UCSD-AML1 (cell line): ENCODE measurements around the gene FSTL3.
"Not testable (repeated sequence)": the region's sequence is repeated elsewhere in the genome, so short reads cannot be mapped to it uniquely, and the experiment has no call there.

ENCODE experiments used
- DNase-seq: peaks from one replicate; lab custom pipeline; 2025; ENCODE audit not compliant: unreplicated experiment; lab: John Stamatoyannopoulos, UW

FSTL3 gene

GRCh38 chr19:660793-661426, 15.3 kb upstream of the FSTL3 start:
- no peak for DNase-seq

DNA sequence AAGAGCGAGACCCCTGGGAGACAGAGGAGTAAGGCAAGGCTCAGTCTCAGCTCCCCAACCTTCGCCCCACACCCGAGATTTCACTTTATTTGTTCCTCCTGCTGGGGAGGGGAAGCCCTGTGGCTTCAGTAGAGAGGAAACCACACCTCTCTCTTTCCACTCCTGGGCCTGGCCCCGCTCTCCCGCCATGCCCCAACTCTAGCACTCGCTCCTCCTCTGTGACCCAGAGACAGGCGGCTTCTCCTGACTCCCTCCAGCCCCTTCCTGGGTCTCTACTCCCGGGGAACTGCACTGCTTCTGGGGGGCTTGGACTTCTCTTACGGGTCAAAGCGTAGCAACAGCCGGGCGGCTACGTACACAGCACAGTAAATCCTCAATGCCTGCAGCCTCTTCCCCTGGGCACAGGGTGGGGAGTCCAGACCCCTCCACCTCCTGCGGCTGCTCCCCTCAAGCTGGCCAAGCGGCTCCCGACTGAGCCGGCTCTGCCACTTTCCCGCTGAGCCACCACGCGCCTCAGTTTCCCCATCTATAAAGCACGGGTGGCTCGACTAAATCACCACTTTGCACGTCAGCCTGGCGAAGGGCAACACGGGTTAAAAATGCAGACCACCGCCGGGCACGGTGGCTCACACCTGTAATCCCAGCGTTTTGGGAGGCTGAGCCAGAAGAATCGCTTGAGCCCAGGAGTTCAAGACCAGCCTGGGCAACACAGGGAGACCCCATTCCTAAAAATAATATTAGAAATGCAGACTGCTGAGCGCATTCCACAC, 14.6 kb upstream of the FSTL3 start:
- peak; percentile 50 for DNase-seq

GRCh38 chr19:662207-662961, 13.8 kb upstream of the FSTL3 start:
- peak; percentile 51 for DNase-seq

DNA sequence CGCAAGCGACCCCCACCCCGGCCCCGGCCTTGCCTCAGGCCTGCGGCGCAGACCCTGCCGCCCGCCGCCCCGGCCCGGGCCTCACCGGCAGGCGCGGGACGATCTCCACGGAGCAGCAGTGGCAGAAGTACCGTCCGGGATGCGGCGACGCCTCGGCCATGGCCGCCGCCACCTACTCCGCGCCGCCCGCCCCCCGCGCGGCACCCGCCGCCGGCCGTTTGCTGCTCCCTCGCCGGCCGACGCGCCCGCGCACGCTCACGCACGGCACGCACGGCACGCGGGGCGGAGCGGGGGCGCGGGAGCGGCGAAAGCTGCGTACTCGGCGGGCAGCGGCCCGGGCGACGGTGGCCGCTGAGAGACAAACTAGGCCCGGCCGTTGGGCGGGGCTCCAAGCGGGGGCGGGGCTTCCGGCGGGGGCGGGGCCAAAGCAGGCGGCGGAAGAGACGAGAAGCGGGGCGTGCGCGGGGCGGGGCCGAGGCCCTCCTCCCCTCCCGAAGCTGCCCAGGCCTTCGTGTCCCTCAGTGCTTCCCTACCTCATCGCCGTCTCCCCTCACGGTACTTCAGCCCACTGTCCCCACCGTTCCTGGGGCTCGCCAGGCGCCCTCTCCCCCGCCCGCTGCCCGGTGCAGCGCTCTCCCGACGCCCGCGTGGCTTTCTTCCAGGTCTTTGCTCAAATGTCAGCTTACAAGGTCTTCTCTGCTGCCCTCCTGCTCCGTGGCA, 13.1 kb upstream of the FSTL3 start, which contains the start of gene RNF126:
Gene RNF126, minus strand, starts transcription at position 253 of the 720 bp plus-strand sequence. Its CDS starts 93 bp downstream, at position 160.
- peak; percentile 95 for DNase-seq

DNA sequence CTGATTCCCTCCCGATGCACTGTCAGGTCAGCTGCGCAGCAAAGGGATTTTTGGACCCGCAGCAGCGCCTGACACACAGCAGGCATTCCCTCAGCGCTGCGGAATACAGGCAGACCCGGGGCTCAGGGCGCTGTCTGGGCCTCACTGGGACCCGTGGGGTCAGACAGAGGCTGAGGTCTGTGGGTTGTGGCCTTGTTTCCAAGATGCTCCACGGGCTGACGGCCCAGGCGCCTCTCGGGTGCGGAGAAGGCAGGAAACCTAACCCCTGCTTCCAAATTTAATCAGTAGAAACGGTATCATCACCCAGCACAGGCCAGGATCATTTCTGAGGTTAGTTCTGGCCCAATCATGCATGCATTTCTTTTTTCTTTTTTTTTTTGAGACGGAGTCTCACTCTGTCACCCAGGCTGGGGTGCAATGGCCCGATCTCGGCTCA, 12.5 kb upstream of the FSTL3 start:
- DNase-seq, result no peak

GRCh38 chr19:664913-665443, 11.2 kb upstream of the FSTL3 start:
- DNase-seq, result peak; percentile 85

GRCh38 chr19:666985-667573, 9.1 kb upstream of the FSTL3 start:
- not testable (repeated sequence) for DNase-seq

DNA sequence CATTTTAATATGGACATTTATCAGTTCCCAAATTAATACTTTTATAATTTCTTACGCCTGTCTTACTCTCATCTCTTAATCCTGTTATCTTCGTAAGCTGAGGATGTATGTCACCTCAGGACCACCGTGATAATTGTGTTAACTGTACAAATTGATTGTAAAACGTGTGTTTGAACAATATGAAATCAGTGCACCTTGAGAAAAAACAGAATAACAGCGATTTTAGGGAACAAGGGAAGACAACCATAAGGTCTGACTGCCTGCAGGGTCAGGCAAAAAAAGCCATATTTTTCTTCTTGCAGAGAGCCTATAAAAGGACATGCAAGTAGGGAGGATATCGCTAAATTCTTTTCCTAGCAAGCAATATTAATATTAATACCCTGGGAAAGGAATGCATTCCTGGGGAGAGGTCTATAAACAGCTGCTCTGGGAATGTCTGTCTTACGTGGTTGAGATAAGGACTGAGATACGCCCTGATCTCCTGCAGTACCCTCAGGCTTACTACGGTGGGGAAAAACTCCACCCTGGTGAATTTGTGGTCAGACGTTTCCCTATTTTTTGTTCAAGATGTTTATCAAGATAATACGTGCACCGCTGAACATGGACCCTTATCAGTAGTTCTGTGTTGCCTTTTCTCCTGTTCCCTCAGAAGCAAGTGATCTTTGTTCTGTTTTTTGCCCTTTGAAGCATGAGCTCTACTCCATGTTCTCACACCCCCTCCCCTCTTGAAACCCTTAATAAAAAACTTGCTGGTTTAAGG, 7.3 kb upstream of the FSTL3 start:
- not testable (repeated sequence) for DNase-seq

DNA sequence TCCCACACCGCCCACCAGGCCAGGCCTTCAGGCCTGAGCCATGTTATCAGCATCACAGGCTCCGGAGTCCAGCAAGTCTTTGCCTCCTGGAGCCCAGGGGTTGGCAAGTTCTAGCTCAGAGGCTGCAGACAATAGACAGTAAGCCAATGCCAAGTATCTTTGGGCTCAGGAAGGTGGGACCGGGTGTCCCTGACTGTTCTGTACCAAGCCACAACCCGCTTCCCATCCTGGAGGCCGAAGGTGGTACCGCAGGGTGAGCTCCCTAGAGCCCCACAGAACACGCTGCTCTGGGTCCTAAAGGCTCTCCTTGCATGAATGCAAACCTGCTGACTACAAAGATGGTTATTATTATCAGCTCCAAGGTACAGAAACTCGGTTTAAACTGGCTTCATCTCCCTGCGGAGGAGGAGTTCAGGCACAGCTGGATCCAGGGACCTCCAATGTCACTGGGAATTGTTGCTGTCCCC, 5.5 kb upstream of the FSTL3 start:
- DNase-seq, result no peak

DNA sequence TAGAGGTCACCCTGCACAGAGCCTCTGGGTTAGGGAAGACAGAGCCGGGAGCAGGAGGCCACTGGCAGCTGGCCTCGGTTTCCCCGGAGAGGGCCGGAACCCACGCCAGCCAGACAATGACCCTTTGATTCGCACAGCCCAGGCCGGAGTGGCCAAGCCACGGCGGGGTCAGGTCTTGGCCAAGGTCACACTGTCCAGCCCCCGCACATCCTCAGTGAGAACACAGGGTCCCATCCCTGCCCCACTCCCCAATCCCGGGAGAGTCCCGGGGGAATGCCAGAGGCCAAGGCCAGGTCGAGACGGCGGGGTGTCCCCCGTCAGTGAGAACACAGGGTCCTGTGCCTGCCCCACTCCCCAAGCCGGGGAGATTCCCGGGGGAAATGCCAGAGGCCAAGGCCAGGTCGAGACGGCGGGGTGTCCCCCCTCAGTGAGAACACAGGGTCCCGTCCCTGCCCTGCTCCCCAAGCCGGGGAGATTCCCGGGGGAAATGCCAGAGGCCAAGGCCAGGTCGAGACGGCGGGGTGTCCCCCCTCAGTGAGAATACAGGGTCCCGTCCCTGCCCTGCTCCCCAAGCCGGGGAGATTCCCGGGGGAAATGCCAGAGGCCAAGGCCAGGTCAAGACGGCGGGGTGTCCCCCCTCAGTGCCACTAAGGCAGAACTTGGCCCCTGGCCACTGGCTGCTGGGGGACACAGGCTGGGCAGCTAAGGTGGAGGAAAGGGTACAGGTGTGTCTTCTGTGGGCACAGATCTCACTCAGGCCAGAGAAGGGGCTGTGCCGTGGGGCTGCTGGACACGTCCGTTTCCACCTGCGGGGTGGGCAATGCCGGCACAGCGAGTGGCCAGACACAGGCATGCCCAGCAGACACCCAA, 1.7 kb upstream of the FSTL3 start:
- no peak for DNase-seq

GRCh38 chr19:676007-676338, 219 bp upstream of the FSTL3 start:
- no peak for DNase-seq

DNA sequence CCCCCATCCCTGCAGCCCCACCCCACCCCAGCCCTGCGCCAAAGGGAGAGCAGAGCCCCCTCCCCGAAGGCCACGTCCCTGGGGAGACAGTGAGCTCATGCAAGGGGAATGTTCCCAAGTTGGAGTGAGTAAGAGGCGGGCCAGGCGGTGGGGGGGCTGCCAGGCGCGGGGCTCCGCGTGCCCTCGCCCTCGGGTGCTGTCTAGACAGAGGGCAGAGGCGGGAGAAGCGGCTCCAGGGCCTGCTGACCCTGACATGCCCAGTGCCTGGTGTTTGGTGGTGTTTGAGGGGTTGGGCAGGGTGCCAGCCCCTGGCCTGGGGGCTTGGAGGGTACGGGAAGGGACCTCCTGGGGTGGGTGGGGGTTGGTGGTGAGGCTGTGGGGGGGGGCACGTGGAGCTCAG, 1.0 kb downstream of the FSTL3 start:
- DNase-seq, result no peak

GRCh38 chr19:677601-678436, 1.6 kb downstream of the FSTL3 start:
- no peak for DNase-seq

DNA sequence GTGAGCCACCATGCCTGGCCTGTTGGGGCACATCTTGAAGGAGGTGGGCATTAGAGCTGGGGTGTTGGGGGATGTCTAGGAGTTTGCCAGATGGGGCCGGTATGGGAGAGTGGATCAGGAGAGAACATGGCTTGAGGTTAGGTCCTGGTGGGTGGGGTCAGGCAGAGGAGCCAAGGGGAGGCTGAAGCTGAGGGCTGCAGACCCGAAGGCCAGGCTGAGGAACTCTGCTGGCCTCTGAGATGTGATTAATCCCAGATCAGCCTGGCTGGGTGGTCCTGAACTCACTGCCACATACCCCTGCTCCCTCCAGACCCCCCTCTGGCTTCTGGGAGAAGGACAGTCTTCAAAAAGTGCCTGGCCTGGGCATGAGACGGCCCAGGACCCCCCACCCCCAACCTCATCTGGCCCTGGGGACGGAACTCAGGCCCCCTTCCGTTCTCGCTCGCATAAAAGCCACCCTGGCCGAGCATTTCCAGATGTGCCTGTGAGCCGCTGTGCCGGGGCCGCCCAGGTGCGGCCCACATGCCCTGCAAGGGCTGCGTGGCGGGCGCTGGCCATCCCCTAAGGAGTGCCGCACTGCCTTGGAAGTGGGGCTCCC, 2.7 kb downstream of the FSTL3 start:
- DNase-seq, result no peak

- DNase-seq, result peak; percentile 42
Observed at GRCh38 chr19:679418-680286, 3.5 kb downstream of the FSTL3 start.

DNA sequence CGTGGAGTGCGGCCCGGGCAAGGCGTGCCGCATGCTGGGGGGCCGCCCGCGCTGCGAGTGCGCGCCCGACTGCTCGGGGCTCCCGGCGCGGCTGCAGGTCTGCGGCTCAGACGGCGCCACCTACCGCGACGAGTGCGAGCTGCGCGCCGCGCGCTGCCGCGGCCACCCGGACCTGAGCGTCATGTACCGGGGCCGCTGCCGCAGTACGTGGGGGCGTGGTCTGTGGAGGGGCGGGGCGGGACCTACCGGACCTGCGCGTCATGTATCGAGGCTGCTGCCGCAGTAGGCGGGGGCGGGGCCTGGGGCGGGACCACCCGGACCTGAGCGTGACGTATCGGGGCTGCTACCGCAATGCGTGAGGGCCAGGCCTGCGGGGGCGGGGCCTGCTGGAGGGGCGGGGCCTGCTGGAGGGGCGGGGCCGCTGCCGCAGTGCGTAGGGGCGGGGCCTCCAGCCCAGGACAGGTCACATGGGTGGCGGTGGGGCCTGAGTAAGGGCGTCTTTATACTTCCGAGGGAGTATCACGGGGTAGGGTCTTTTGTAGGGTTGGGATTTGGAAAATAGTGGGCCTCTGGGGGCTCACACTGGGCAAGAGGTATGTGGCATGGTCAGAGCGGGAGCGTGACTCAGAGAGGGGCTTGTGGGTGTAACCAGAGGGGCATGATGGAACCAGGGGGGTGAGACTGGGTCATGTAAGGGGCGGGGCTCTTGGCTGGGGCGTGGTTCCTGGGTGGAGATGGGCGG, 4.3 kb downstream of the FSTL3 start:
- DNase-seq, result peak; percentile 100
